Skin epidermis (tissue), 12 donors: ENCODE measurements around the gene ASB10.

ENCODE experiments used
- H3K27ac ChIP-seq, 21 experiments: fragments of 200-600 bp; sonication (generic) in 11 of 21; one replicate each; pipeline ENCODE4 v1.5.0; 2020; ENCODE audit warnings: mild to moderate bottlenecking in 3 of 21, inconsistent platforms in 2 of 21, moderate library complexity in 2 of 21
- H3K4me3 ChIP-seq, 7 experiments: fragments of 200-600 bp; sonication (generic) in 2 of 7; one replicate each; pipeline ENCODE4 v1.5.0; 2020; ENCODE audit warnings: inconsistent platforms in 2 of 7, mild to moderate bottlenecking in 2 of 7, moderate library complexity in 1 of 7

The ASB10 gene

GRCh38 chr7:151141855-151142685 lies 45.0 kb downstream of the ASB10 start:
- H3K4me3 ChIP-seq, result no peak overlapping the region
- H3K27ac ChIP-seq, result no peak overlapping the region

DNA sequence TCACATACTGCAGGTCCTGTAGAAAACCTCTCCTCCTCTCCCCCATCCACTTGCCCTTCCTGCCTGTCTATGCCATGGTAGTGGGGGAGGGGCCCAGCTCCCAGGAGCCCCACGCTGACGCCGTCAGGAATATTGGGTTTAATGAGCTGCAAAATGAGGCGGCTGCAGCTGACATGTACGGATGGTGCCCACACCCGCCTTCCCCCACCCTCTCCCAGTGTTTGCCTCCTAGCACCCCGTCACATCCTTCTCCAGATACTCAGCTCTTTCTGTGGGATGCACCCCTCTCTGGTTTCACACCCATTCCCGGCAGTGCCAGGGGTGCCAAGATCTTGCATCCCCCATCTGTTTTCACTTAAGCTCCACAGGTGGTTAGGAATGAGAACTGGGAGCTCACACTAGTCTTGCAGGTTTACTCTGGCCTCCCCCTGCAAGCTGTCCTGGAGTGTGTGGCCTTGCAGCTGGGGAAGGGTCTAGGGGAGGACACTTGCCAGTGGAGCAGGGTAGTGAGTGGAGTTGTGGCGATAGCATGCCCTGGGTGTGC lies 45.7 kb downstream of the ASB10 start:
- Histone ChIP-seq H3K4me3 (no peak overlapping the region), H3K27ac (no peak overlapping the region)

GRCh38 chr7:151140826-151141225 lies 46.2 kb downstream of the ASB10 start:
- Histone ChIP-seq H3K27ac (no peak overlapping the region), H3K4me3 (no peak overlapping the region)

DNA sequence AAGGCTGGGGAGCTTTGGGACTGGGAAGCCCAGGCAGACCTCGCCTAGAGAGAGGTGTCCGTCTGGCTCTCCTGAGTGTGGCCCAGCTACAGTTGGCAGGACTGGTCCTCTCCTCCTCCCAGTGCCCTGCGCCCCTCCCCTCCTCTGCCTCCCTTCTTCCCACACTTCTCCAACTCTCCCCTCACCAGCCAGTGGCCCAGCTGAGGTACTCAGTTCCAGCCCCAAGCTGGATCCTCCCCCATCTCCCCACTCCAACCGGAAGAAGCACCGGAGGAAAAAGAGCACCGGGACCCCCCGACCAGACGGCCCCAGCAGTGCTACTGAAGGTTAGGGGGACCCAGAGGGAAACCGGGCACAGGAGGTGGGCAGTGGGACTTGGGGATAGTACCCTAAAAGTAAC lies 47.3 kb downstream of the ASB10 start:
- H3K4me3 ChIP-seq, result no peak overlapping the region

GRCh38 chr7:151139071-151139790 lies 47.8 kb downstream of the ASB10 start:
- no peak overlapping the region for H3K27ac ChIP-seq
- no peak overlapping the region for H3K4me3 ChIP-seq

More for the DNA sequence above, 47.3 kb downstream of the ASB10 start:
- no peak overlapping the region for H3K27ac ChIP-seq

DNA sequence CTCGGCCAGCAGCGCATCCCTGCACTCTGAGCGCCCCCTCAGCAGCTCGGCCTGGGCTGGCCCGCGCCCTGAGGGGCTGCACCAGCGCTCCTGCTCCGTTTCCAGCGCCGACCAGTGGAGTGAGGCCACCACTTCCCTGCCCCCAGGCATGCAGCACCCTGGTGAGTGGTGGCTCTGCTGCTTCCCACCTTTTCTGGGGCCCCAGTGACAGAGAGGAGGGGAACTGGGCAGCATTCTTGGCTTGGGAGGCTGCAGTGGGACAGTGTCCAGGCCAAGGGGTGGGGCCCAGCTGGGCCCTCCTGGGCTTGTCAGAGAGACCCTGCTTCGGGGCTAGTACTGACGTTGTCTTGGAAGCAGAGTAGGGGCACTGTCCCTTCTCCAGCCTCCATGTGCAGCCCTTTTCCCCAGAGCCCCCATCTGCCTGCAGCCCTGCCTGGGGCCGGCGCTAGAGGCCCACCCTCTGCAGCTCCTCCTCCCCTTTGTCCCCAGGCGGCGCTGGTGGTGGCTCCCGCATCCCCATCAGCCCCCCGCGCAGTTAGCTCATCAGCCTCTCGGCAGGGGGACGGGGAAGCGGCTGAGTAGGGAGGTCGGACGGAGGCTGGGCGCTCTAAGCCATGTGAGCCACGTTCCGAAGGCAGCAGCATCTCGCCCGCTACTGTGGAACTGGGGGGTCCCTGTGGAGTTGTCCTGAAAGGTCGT lies 48.7 kb downstream of the ASB10 start:
- no peak overlapping the region for H3K4me3 ChIP-seq

GRCh38 chr7:151137791-151138152 lies 49.3 kb downstream of the ASB10 start:
- H3K4me3 ChIP-seq, result no peak overlapping the region
- H3K27ac ChIP-seq, result peak overlapping the region in 1 of 21 experiments; percentile 26

More for the DNA sequence above, 48.7 kb downstream of the ASB10 start:
- H3K27ac ChIP-seq, result peak overlapping the region in 1 of 21 experiments; percentile 26

DNA sequence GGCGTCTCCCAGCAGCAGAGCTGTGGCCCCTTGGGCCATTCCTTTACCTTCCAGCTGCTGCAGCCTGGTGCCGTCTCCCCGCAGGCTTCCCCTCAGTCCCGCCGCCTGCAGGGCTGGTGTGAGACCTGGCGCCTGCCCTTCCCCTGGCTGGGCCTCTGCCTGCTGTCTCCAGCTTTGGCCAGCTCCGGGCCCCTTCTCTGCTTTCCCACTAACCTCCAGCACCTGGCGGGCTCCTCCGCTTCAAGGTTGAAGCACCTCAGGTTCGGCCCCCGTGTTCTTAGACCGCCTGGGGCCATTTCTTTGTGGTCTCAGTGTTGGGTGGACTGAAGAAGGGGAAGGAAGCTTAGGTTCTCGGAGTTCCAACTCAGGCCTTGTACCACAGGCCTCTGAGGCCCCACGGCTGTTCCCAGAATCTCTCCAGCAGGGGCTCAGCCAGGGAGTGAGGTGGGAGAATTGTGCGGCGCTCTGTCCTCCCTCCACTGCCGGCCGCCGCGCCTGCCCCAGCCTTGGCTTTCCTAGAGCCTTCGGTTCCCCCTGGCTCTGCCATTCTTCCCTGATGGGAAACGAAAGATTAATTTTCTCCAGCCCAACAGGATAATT lies 49.9 kb downstream of the ASB10 start:
- H3K27ac ChIP-seq, result no peak overlapping the region

GRCh38 chr7:151135866-151136843 lies 50.9 kb downstream of the ASB10 start:
- H3K27ac ChIP-seq, result no peak overlapping the region
- no peak overlapping the region for H3K4me3 ChIP-seq

More for the DNA sequence above, 49.9 kb downstream of the ASB10 start:
- H3K4me3 ChIP-seq, result no peak overlapping the region

DNA sequence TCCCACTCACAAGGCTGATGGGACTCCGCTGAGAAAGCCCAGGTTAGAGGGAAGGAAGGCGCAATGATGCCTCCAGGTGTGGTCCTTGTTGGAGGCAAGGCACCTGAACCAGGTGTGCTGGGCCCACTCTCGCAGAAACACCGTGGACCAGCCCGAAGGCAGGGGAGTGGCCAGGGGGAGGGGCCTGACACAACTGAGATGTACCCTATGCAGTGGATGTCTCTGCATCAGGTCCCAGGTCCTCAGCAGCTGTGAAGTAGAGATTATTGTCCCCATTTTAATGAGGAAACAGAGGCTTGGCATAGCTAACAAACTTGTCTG lies 51.6 kb downstream of the ASB10 start:
- Histone ChIP-seq H3K4me3 (no peak overlapping the region), H3K27ac (no peak overlapping the region)

- Histone ChIP-seq H3K4me3 (no peak overlapping the region), H3K27ac (no peak overlapping the region)
These were observed 52.1 kb downstream of the ASB10 start for GRCh38 chr7:151134743-151135524.

DNA sequence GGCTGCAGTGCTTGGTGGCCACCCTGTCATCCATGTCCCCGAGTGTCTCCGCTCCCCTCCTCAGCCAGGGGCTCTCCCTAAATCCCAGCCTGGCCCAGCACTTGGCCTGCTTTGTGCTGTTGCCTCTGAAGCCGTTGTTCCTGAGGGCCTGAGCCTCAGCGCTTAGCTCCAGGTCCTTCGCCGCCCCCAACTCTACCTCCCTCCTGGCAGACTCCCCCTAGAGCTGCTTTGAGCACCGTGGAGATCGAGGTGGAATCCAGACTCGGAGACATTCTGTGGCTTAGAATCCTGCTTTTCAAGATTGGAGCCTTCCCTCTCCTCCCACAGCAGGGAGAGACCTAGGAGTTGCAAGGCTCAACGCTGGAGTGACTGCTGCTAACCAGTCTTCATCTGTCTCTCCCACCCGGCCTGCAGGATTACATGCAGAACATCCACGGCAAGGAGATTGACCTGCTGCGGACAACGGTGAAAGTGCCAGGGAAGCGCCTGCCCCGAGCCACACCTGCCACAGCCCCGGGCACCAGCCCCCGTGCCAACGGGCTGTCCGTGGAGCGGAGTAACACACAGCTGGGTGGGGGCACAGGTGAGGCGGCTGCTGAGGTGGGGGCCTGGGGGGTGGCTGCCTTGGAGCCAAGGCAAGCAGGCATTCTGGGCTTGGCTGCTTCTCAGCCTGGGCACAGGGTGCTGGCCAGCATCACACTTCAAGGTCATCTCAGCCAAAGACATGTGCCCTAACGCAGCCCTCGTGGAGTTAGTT lies 52.9 kb downstream of the ASB10 start:
- Histone ChIP-seq H3K27ac (no peak overlapping the region), H3K4me3 (no peak overlapping the region)

DNA sequence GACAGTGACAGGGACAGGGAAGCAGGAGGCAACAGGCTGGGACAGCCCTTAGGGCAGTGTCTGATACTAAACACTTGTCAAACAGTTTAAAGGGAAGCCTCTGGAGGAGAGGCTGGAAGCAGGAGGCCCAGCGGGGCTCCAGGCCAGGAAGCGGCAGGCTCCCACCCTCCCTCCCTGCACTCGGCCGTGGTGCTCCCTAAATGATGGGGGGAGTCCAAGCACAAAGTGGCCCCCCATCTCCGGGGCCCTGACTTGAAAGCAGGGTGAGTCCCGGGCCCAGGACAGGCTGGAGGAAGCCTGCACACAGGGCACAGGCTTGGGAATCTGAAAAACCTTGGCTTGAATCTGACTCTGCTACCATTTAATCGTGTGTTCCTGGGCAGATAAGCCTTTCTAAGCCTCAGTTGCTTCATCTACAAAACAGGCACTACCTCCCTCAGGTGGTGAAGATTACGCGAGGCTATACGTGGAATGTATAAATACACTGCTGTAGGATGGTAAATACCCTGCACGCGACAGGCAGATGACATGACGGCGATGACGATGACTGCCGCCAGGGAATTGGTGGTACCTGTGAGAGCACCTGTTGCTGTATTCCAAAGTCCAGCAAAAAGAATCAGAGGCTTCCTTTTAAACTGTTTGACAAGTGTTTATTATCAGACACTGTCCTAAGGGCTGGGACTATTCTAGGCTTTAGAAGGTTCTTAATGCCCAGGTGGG lies 53.6 kb downstream of the ASB10 start:
- Histone ChIP-seq H3K4me3 (no peak overlapping the region), H3K27ac (no peak overlapping the region)

DNA sequence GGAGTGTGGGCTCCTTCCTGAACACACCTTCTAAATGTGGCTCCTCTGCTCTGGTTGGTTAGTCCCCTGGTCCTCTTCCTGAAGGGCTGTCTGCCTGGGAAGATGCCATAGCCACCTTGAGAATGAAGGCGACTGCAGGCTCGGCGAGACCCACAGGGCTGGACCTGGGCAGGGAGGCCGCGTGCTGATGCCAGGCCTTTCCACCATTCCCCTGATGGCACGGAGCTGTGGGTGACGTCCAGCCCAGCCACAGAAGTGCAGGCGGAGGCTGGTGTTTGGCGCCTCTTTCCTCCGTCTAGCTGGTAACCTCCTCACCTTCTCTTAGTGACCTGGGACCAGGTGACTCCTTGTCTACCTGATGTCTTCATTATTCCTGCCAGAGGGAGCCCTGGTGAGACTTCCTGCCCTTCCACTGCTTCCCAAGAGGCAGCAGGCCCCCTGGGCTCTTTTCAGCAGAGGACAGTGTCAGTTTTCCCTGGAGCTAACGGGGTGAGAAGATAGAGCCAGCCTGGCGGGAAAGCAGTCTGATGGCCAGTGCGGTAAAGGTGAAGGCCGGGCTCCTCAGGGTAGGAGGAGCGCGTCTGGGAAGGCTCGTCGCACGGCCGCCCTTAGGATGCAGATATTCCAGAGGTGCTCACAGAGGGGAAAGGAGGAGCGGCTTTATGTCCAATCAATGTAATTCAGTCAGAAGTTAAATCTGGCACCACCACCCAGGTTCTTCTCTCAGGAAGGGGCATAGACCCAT lies 54.4 kb downstream of the ASB10 start:
- Histone ChIP-seq H3K4me3 (no peak overlapping the region), H3K27ac (no peak overlapping the region)

DNA sequence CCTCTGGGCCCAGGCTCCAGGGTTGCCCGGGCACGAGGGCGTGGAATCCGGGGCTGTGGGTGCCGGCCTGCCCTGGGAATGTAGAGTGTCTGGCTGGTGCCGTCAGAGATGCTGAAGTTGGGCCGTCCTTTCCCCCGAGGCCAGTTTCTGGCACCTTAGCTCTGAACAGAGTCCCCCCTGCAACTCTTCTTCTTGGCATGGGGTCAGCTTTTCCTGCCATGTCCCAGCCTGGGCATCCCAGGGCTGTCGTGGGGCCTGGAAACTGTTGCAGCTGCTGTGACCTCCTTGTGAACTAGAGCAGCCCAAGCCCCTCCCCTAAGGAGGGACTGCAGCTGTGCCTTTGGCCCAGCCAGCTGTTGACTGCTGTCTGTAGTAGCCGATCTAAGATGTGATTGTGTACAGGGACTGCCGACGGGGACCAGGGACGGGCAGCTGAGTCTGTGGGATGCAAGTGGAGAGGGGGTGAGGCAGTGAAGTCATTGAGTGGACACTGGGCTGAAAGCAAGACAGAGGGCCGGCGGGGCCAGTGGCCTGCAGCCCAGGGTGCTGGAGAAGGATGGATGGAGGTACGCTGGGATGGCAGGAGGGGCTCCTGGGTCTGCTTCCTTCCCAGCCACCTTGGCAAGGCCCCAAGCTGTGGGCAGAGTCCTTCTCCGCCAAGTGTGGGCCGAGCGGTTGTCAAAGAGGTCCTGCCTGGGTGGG lies 55.3 kb downstream of the ASB10 start:
- H3K27ac ChIP-seq, result no peak overlapping the region
- no peak overlapping the region for H3K4me3 ChIP-seq

DNA sequence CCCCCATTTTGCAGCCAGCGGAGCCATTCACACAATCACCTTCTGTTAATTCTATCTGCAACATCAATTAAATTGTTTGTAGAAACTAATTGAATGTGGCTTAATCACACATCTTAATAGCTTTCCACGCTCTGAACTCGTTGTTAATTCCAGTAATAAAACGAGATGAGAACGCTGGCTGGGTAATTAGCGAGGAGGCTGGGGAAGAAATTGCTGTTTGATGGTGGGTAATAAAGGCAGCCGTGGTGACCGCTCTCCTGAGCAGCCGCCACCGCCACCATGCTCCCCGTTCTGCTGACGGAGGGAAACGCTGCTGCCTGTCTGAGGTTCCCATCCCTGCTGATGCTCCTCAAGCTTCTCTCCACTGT lies 55.8 kb downstream of the ASB10 start:
- H3K27ac ChIP-seq, result no peak overlapping the region

More for the DNA sequence above, 55.8 kb downstream of the ASB10 start:
- no peak overlapping the region for H3K4me3 ChIP-seq
